CD14-positive monocyte (primary cell): ENCODE measurements around the gene AGAP1. TPM values are rescaled to one million over a fixed set of nuclear protein-coding genes. Genes with fewer than 3 reads are reported as not detected.

Experiments
- DNase-seq, 3 donors: peaks; one replicate each; pipeline ENCODE4 v3.0.0-alpha.2; 2011 to 2022
- H2AFZ ChIP-seq: 2 replicates; pipeline ENCODE4 v1.6.0; 2012; ENCODE audit warnings: mild to moderate bottlenecking, low read depth, low read length, inconsistent platforms; ENCODE audit not compliant: insufficient read depth, poor library complexity, severe bottlenecking
- H3K27ac ChIP-seq, 2 donors: 1 replicate in 1 of 2; 2 replicates in 1 of 2; pipeline ENCODE4 v1.5.1; 2012 to 2013; ENCODE audit warnings: low read length in 2 of 2, control low read depth in 1 of 2, inconsistent platforms in 1 of 2, low read depth in 1 of 2, mild to moderate bottlenecking in 1 of 2
- H3K27me3 ChIP-seq, 2 donors: one replicate each; pipeline versions ENCODE4 v1.6.0 to v1.6.1; 2011 to 2013; ENCODE audit warnings: low read length in 2 of 2; ENCODE audit not compliant: control insufficient read depth in 2 of 2, insufficient read depth in 2 of 2
- H3K36me3 ChIP-seq, 2 donors: replicated peaks in 1 of 2; 1 replicate in 1 of 2; 2 replicates in 1 of 2; pipeline versions ENCODE4 v1.5.1 to v1.6.1; 2012 to 2013; ENCODE audit warnings: low read length in 2 of 2, control low read depth in 1 of 2, inconsistent platforms in 1 of 2, mild to moderate bottlenecking in 1 of 2; ENCODE audit not compliant: insufficient read depth in 2 of 2, control insufficient read depth in 1 of 2
- H3K4me1 ChIP-seq, 2 donors: 1 replicate in 1 of 2; 2 replicates in 1 of 2; pipeline versions ENCODE4 v1.5.1 to v1.6.1; 2012 to 2013; ENCODE audit warnings: low read length in 2 of 2, control low read depth in 1 of 2, inconsistent platforms in 1 of 2, mild to moderate bottlenecking in 1 of 2, moderate library complexity in 1 of 2; ENCODE audit not compliant: insufficient read depth in 2 of 2, control insufficient read depth in 1 of 2
- H3K4me2 ChIP-seq: replicated peaks from 2 replicates; pipeline ENCODE3; 2012; ENCODE audit warnings: low read length, moderate library complexity, mild to moderate bottlenecking; ENCODE audit not compliant: poor library complexity, severe bottlenecking; ENCODE audit errors: extremely low read depth
- H3K4me3 ChIP-seq, 3 experiments: fragments of 200-600 bp in 1 of 3; sonication (generic) in 1 of 3; replicated peaks in 1 of 3; 1 replicate in 2 of 3; 2 replicates in 1 of 3; pipeline ENCODE4 v1.5.1; 2011 to 2013; ENCODE audit warnings: low read length in 3 of 3, mild to moderate bottlenecking in 3 of 3, control low read depth in 2 of 3, low read depth in 2 of 3, inconsistent platforms in 1 of 3, moderate library complexity in 1 of 3
- H3K79me2 ChIP-seq: 2 replicates; pipeline ENCODE4 v1.6.0; 2012; ENCODE audit warnings: mild to moderate bottlenecking, control low read depth, inconsistent platforms, low read length, moderate library complexity; ENCODE audit not compliant: insufficient read depth
- H3K9ac ChIP-seq: 2 replicates; pipeline ENCODE4 v1.6.0; 2017; ENCODE audit warnings: low read length, mild to moderate bottlenecking; ENCODE audit not compliant: insufficient read depth, poor library complexity, severe bottlenecking
- H3K9me3 ChIP-seq, 2 donors: replicated peaks in 1 of 2; 1 replicate in 1 of 2; 2 replicates in 1 of 2; pipeline versions ENCODE4 v1.5.1 to v1.6.1; 2012 to 2013; ENCODE audit warnings: low read length in 2 of 2, control low read depth in 1 of 2; ENCODE audit not compliant: control insufficient read depth in 1 of 2, insufficient read depth in 1 of 2
- H4K20me1 ChIP-seq: 2 replicates; pipeline ENCODE4 v1.6.0; 2012; ENCODE audit warnings: mild to moderate bottlenecking, low read length, control low read depth, moderate library complexity; ENCODE audit not compliant: insufficient read depth
- H3K27ac Mint-ChIP-seq, 7 donors: one replicate each; pipeline ENCODE4 v1.8.0; 2020; ENCODE audit warnings: mild to moderate bottlenecking in 7 of 7, mixed read lengths in 7 of 7, moderate library complexity in 6 of 7, inconsistent platforms in 2 of 7
- H3K27me3 Mint-ChIP-seq, 3 donors: one replicate each; pipeline ENCODE4 v1.8.0; 2021 to 2022; ENCODE audit warnings: low read depth in 3 of 3, mild to moderate bottlenecking in 3 of 3, mixed read lengths in 3 of 3, moderate library complexity in 3 of 3, inconsistent platforms in 1 of 3
- H3K36me3 Mint-ChIP-seq, 2 donors: one replicate each; pipeline ENCODE4 v1.8.0; 2020; ENCODE audit warnings: mixed read lengths in 2 of 2, inconsistent platforms in 1 of 2, mild to moderate bottlenecking in 1 of 2
- H3K4me1 Mint-ChIP-seq: one replicate; pipeline ENCODE4 v1.8.0; 2020; ENCODE audit warnings: mild to moderate bottlenecking, mixed read lengths
- H3K4me3 Mint-ChIP-seq, 2 donors: one replicate each; pipeline ENCODE4 v1.8.0; 2020; ENCODE audit warnings: mild to moderate bottlenecking in 2 of 2, mixed read lengths in 2 of 2, moderate library complexity in 1 of 2
- H3K9me3 Mint-ChIP-seq, 7 donors: one replicate each; pipeline ENCODE4 v1.8.0; 2020 to 2022; ENCODE audit warnings: mixed read lengths in 7 of 7, mild to moderate bottlenecking in 6 of 7, moderate library complexity in 6 of 7, inconsistent platforms in 2 of 7
- WGBS: methylation state at CpG from one replicate; pipeline ENCODE4 v1.1.5; 2013; ENCODE audit warnings: missing lambda C conversion rate; ENCODE audit not compliant: insufficient coverage; 5-methylcytosine and 5-hydroxymethylcytosine counted together
- intact Hi-C, 2 donors: fragments of 100-400 bp; cut with micrococcal nuclease; formaldehyde crosslinking; loops; one replicate each; pipeline versions ENCODE4 v1.15.0 to v1.15.1; 2023
- polyA plus RNA-seq, 3 donors: library from polyadenylated mRNA; depleted of rRNA in 1 of 3; unstranded in 2 of 3; stranded (reverse) in 1 of 3; fragments of 300-500 nt in 2 of 3; fragments of >200 nt in 1 of 3; fragmentation: Illumina TruSeq in 2 of 3; gene quantifications; 1 replicate in 2 of 3; 2 replicates in 1 of 3; pipeline ENCODE4 v1.2.3, GENCODE V29; 2012 to 2021
- TF ChIP-seq, protein P1 (sequence below): fragments of 200-600 bp; IDR thresholded peaks from one replicate; pipeline ENCODE4 v1.8.0; 2022; ENCODE audit warnings: antibody characterized with exemption, mild to moderate bottlenecking

The AGAP1 gene
- polyA plus RNA-seq, 3 donors, result 0.12 TPM; not detected in 2

DNA sequence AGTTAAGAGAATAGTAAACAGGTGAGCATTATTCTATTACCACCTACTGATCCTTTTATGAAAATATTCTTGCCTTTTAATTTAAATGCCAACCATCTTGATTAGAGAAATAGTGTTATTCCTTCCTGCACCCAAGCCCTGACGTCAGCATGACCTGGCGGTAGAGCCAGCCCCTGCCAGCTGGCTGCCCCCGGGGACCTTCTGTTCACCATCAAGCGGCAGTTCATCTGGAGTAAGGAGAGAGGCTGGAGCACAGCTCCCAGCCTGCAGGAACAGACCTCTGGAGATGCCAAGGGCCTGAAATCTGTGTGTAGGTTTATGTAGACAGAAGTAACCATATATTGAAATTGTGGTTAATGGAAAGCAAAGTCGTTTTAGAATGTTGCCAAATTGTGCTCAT, 502.6 kb downstream of the AGAP1 start:
- no peak overlapping the region for H3K27ac Mint-ChIP-seq
- H3K4me3 Mint-ChIP-seq, result no peak overlapping the region
- no peak for DNase-seq
- WGBS, result 87% methylated on average over 3 of the region's 5 CpGs
- Histone ChIP-seq H3K4me2 (no peak overlapping the region), H3K36me3 (no peaks in the 10 kb centered on the region), H3K4me1 (no peaks in the 10 kb centered on the region), H2AFZ (no peak overlapping the region), H3K27me3 (no peaks in the 10 kb centered on the region), H3K27ac (no peak overlapping the region), H3K79me2 (no peaks in the 10 kb centered on the region), H3K9ac (no peak overlapping the region), H3K4me3 (no peak overlapping the region), H4K20me1 (no peaks in the 10 kb centered on the region), H3K9me3 (peaks cover 5 to 6% of the 10 kb centered on the region in 2 donors)
- peaks cover 2 to 14% (median 7%) of the 10 kb centered on the region in 7 donors for H3K9me3 Mint-ChIP-seq
- H3K27me3 Mint-ChIP-seq, result peaks cover 0 to 6% (median 4%) of the 10 kb centered on the region in 3 donors
- TF ChIP-seq, protein P1, sequence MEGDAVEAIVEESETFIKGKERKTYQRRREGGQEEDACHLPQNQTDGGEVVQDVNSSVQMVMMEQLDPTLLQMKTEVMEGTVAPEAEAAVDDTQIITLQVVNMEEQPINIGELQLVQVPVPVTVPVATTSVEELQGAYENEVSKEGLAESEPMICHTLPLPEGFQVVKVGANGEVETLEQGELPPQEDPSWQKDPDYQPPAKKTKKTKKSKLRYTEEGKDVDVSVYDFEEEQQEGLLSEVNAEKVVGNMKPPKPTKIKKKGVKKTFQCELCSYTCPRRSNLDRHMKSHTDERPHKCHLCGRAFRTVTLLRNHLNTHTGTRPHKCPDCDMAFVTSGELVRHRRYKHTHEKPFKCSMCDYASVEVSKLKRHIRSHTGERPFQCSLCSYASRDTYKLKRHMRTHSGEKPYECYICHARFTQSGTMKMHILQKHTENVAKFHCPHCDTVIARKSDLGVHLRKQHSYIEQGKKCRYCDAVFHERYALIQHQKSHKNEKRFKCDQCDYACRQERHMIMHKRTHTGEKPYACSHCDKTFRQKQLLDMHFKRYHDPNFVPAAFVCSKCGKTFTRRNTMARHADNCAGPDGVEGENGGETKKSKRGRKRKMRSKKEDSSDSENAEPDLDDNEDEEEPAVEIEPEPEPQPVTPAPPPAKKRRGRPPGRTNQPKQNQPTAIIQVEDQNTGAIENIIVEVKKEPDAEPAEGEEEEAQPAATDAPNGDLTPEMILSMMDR, result no peak
- intact Hi-C loops, result no loop called here
- H3K4me1 Mint-ChIP-seq, result no peaks in the 10 kb centered on the region
- H3K36me3 Mint-ChIP-seq, result no peaks in the 10 kb centered on the region

DNA sequence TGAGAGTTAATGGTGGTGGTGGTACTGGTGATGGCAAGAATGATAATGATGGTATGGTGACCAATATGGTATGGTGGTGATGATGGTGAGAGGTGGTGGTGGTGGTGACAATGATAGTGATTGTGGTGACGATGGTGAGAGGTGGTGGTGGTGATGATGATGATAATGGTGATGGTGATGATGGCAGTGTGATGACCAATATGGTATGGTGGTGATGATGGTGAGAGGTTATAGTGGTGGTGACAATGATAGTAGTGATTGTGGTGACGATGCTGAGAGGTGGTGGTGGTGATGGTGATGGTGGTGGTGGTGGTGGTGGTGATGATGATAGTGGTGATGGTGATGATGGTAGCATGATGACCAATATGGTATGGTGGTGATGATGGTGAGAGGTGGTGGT, 505.2 kb downstream of the AGAP1 start:
- Mint-ChIP-seq H3K4me1 (no peaks in the 10 kb centered on the region), H3K4me3 (no peak overlapping the region), H3K27ac (no peak overlapping the region), H3K9me3 (peaks cover 2 to 15% (median 6%) of the 10 kb centered on the region in 7 donors), H3K27me3 (peaks cover 0 to 4% (median 4%) of the 10 kb centered on the region in 3 donors), H3K36me3 (no peaks in the 10 kb centered on the region)
- intact Hi-C loops, result no loop called here
- Histone ChIP-seq H3K4me1 (no peaks in the 10 kb centered on the region), H3K4me2 (no peak overlapping the region), H3K27ac (no peak overlapping the region), H2AFZ (no peak overlapping the region), H3K36me3 (no peaks in the 10 kb centered on the region), H3K9me3 (peaks cover 6 to 7% of the 10 kb centered on the region in 2 donors), H3K27me3 (no peaks in the 10 kb centered on the region), H3K4me3 (no peak overlapping the region), H4K20me1 (no peaks in the 10 kb centered on the region), H3K79me2 (no peaks in the 10 kb centered on the region), H3K9ac (no peak overlapping the region)
- 75% methylated on average over 1 of the region's 2 CpGs for WGBS
- TF ChIP-seq, protein P1, result no peak
- DNase-seq, result no peak
